ENCODE data around the gene RAD51D.

- no peak for TF ChIP-seq TRIM28 (IDR thresholded peaks at IDR 0.05; ENCODE audit: borderline replicate concordance, low read length)
- no peak for TF ChIP-seq KLF9 (tag by site-specific recombination; IDR thresholded peaks at IDR 0.05; ENCODE audit: low read depth)
- no peak for TF ChIP-seq ZNF311 (tag by site-specific recombination; IDR thresholded peaks at IDR 0.05; ENCODE audit: borderline replicate concordance)
Observed at GRCh38 chr17:35149941-35150340, 30.3 kb upstream of the RAD51D start.
